IMR-90 (cell line): Measurements from ENCODE around the gene DUSP9. TPM values are rescaled to one million over a fixed set of nuclear protein-coding genes. Genes with fewer than 3 reads are reported as not detected.

Experiments used
- ATAC-seq: fragments of 200-7000 bp; cut with Tn5 transposase; 2 replicates; pipeline ENCODE4 v1.9.1; 2020; ENCODE audit warnings: low read depth, mild to moderate bottlenecking, moderate library complexity
- BruUV-seq: library from RNA; stranded (reverse); fragments of 400-500 nt; replicated peaks from 2 replicates; lab custom pipeline; 2021; lab: Mats Ljungman, UMichigan
- CTCF ChIA-PET: fragments of 300-600 bp; formaldehyde crosslinking; extraction: SDS; loops from one replicate; lab custom pipeline; 2021; ENCODE audit warnings: antibody characterized with exemption; lab: Yijun Ruan, JAX
- POLR2A ChIA-PET: fragments of 300-600 bp; sonication (Branson Sonifier 250); formaldehyde crosslinking; loops from one replicate; lab custom pipeline; 2022; ENCODE audit warnings: antibody characterized with exemption; ENCODE audit not compliant: unreplicated experiment; lab: Charles Lee
- DNase-seq: peaks from one replicate; pipeline ENCODE4 v3.0.0; 2013
- H2AFZ ChIP-seq: replicated peaks from 2 replicates; pipeline ENCODE3; 2013; ENCODE audit warnings: low read length, mild to moderate bottlenecking; ENCODE audit not compliant: poor library complexity
- H2AK5ac ChIP-seq: 2 replicates; pipeline ENCODE4 v1.6.1; 2013; ENCODE audit warnings: low read depth, low read length, inconsistent platforms
- H2AK9ac ChIP-seq: replicated peaks from 2 replicates; pipeline ENCODE3; 2013; ENCODE audit warnings: mild to moderate bottlenecking, low read depth, low read length, moderate library complexity; ENCODE audit not compliant: poor library complexity
- H2BK120ac ChIP-seq: 2 replicates; pipeline ENCODE4 v1.6.1; 2013; ENCODE audit warnings: low read depth, low read length, inconsistent platforms
- H2BK15ac ChIP-seq: 3 replicates; pipeline ENCODE4 v1.6.1; 2013; ENCODE audit warnings: low read depth, low read length, inconsistent platforms
- H2BK20ac ChIP-seq: 2 replicates; pipeline ENCODE4 v1.6.1; 2013; ENCODE audit warnings: low read depth, mild to moderate bottlenecking, inconsistent platforms, low read length, moderate library complexity
- H2BK5ac ChIP-seq: 2 replicates; pipeline ENCODE4 v1.6.1; 2013; ENCODE audit warnings: mild to moderate bottlenecking, low read depth, low read length, inconsistent platforms; ENCODE audit not compliant: poor library complexity, severe bottlenecking
- H3K14ac ChIP-seq: replicated peaks from 2 replicates; pipeline ENCODE4 v1.6.1; 2013; ENCODE audit warnings: low read depth, low read length, inconsistent platforms
- H3K18ac ChIP-seq: 2 replicates; pipeline ENCODE4 v1.6.1; 2013; ENCODE audit warnings: low read depth, low read length, control low read depth
- H3K23ac ChIP-seq: 2 replicates; pipeline ENCODE4 v1.6.1; 2013; ENCODE audit warnings: low read depth, low read length, inconsistent platforms
- H3K27ac ChIP-seq: 2 replicates; pipeline ENCODE4 v1.5.1; 2013; ENCODE audit warnings: mild to moderate bottlenecking, control low read depth, low read length; ENCODE audit not compliant: insufficient read depth
- H3K27me3 ChIP-seq: 2 replicates; pipeline ENCODE4 v1.6.1; 2013; ENCODE audit warnings: low read length; ENCODE audit not compliant: control insufficient read depth, insufficient read depth
- H3K36me3 ChIP-seq: 2 replicates; pipeline ENCODE4 v1.6.1; 2013; ENCODE audit warnings: low read length, mixed read lengths; ENCODE audit not compliant: control insufficient read depth, insufficient read depth
- H3K4ac ChIP-seq: 2 replicates; pipeline ENCODE4 v1.6.1; 2013; ENCODE audit warnings: low read depth, low read length, inconsistent platforms
- H3K4me1 ChIP-seq: 2 replicates; pipeline ENCODE4 v1.6.1; 2013; ENCODE audit warnings: low read length, mixed read lengths; ENCODE audit not compliant: control insufficient read depth, insufficient read depth
- H3K4me2 ChIP-seq: 2 replicates; pipeline ENCODE4 v1.6.1; 2013; ENCODE audit warnings: low read depth, mild to moderate bottlenecking, control low read depth, low read length, moderate library complexity
- H3K4me3 ChIP-seq: 2 replicates; pipeline ENCODE4 v1.5.1; 2013; ENCODE audit warnings: low read depth, mild to moderate bottlenecking, control low read depth, low read length, moderate library complexity; ENCODE audit not compliant: insufficient read depth
- H3K56ac ChIP-seq: 2 replicates; pipeline ENCODE4 v1.6.1; 2013; ENCODE audit warnings: low read length, inconsistent platforms; ENCODE audit not compliant: insufficient read depth; ENCODE audit errors: extremely low read depth
- H3K79me1 ChIP-seq, 2 experiments: 2 replicates each; pipeline ENCODE4 v1.6.1; 2013; ENCODE audit warnings: low read length in 2 of 2, inconsistent platforms in 1 of 2, low read depth in 1 of 2
- H3K9ac ChIP-seq: 2 replicates; pipeline ENCODE4 v1.6.1; 2013; ENCODE audit warnings: low read depth, low read length, control low read depth
- H3K9me1 ChIP-seq: 2 replicates; pipeline ENCODE4 v1.6.1; 2013; ENCODE audit warnings: low read length, inconsistent platforms; ENCODE audit not compliant: insufficient read depth
- H3K9me3 ChIP-seq: 2 replicates; pipeline ENCODE4 v1.6.1; 2013; ENCODE audit warnings: low read length; ENCODE audit not compliant: control insufficient read depth, insufficient read depth
- H4K20me1 ChIP-seq: 2 replicates; pipeline ENCODE4 v1.6.1; 2013; ENCODE audit warnings: low read length, inconsistent platforms; ENCODE audit not compliant: insufficient read depth
- H4K5ac ChIP-seq: 2 replicates; pipeline ENCODE4 v1.6.1; 2013; ENCODE audit warnings: mild to moderate bottlenecking, low read depth, low read length, control low read depth
- H4K8ac ChIP-seq, 2 experiments: 2 replicates each; pipeline ENCODE4 v1.6.1; 2013; ENCODE audit warnings: low read depth in 2 of 2, low read length in 2 of 2, control low read depth in 1 of 2, inconsistent platforms in 1 of 2
- H4K91ac ChIP-seq: 2 replicates; pipeline ENCODE4 v1.6.1; 2013; ENCODE audit warnings: low read depth, low read length, inconsistent platforms; ENCODE audit not compliant: insufficient read depth
- BHLHE40 ChIP-seq: fragments of 150-350 bp; IDR thresholded peaks from 2 replicates; pipeline ENCODE4 v1.6.1; 2016; ENCODE audit warnings: mild to moderate bottlenecking, low read depth, low read length
- CTCF ChIP-seq: conservative IDR thresholded peaks from 2 replicates; pipeline ENCODE4 v1.5.1; 2012; ENCODE audit warnings: mild to moderate bottlenecking, low read depth, low read length, improper control_type of control experiment
- MAFK ChIP-seq: IDR thresholded peaks from 2 replicates; pipeline ENCODE4 v1.6.1; 2012; ENCODE audit warnings: low read depth, low read length, improper control_type of control experiment
- WGBS, 2 experiments: methylation state at CpG; one replicate each; pipeline versions ENCODE4 v1.1.5 to v1.1.7; 2013; ENCODE audit warnings: missing lambda C conversion rate in 2 of 2; ENCODE audit not compliant: insufficient read length in 1 of 2; ENCODE audit errors: extremely low coverage in 2 of 2; 5-methylcytosine and 5-hydroxymethylcytosine counted together
- dilution Hi-C: fragments of 300-500 bp; cut with HindIII; formaldehyde crosslinking; loops from one replicate; pipeline ENCODE4 v1.14.3; 2018; ENCODE audit warnings: low sequenced_read_pairs; ENCODE audit not compliant: unreplicated experiment
- in situ Hi-C: fragments of 300-500 bp; cut with MboI; formaldehyde crosslinking; loops from 3 replicates; pipeline ENCODE4 v1.14.3; 2019; ENCODE audit warnings: low sequenced_read_pairs, inconsistent platforms, mixed read lengths
- intact Hi-C: fragments of 100-400 bp; cut with micrococcal nuclease; formaldehyde crosslinking; loops from 2 replicates; pipeline ENCODE4 v1.10.0; 2022
- polyA plus RNA-seq, 3 experiments: library from polyadenylated mRNA; depleted of rRNA; stranded (reverse); fragments of >200 nt; gene quantifications; 2 replicates each; pipeline ENCODE4 v1.2.3, GENCODE V29; 2012; ENCODE audit warnings: low replicate concordance in 1 of 3
- total RNA-seq: library from RNA; depleted of rRNA; stranded (reverse); fragments of >200 nt; gene quantifications from 2 replicates; pipeline ENCODE4 v1.2.3, GENCODE V29; 2012

The DUSP9 gene
- total and polyA plus RNA-seq, 2 of the 4 experiments (the other 2 are of a cell fraction), result under 0.01 to 0.09 TPM

GRCh38 chrX:153642655-153643430, 4.2 kb upstream of the DUSP9 start (continued):
- no peak for TF ChIP-seq BHLHE40

GRCh38 chrX:153643431-153644351, 3.3 kb upstream of the DUSP9 start:
- H2AK5ac ChIP-seq, result no peak overlapping the region
- H3K14ac ChIP-seq, result no peak overlapping the region
- no TSS peak for BruUV-seq
- H4K91ac ChIP-seq, result no peak overlapping the region
- H3K4me1 ChIP-seq, result no peaks in the 10 kb centered on the region
- no peak overlapping the region for H3K4me3 ChIP-seq
- H2BK20ac ChIP-seq, result no peak overlapping the region
- intact Hi-C loops (loop anchor here (1.0 kb wide), 1 partner anchor 33 kb away; no protein-coding TSS in a partner anchor), dilution Hi-C loops (no loop called here), in situ Hi-C loops (no loop called here)
- no peaks in the 10 kb centered on the region for H3K9me1 ChIP-seq
- TF ChIP-seq CTCF (peak; percentile 33), MAFK (no peak)
- 27% methylated on average over 17 of the region's 84 CpGs; no CpG with 5 or more reads in 1 of the 2 experiments for WGBS, 2 experiments
- H2BK120ac ChIP-seq, result no peak overlapping the region
- H2AK9ac ChIP-seq, result no peak overlapping the region
- ChIA-PET POLR2A (no interaction called here), CTCF (interaction anchor here (1.5 kb wide), 1 partner anchor 37 kb away, joined by 3 read pairs; no protein-coding TSS in a partner anchor)
- H3K4ac ChIP-seq, result no peak overlapping the region
- H2BK5ac ChIP-seq, result no peak overlapping the region
- no peak overlapping the region for H4K5ac ChIP-seq
- H3K18ac ChIP-seq, result no peak overlapping the region
- no peak for DNase-seq
- H3K9ac ChIP-seq, result no peak overlapping the region
- no peak overlapping the region for H2AFZ ChIP-seq
- H3K27ac ChIP-seq, result no peak overlapping the region
- H3K23ac ChIP-seq, result no peak overlapping the region
- no peaks in the 10 kb centered on the region for H4K20me1 ChIP-seq
- no peaks in the 10 kb centered on the region for H3K36me3 ChIP-seq
- H3K56ac ChIP-seq, result no peak overlapping the region
- H3K4me2 ChIP-seq, result peak overlapping the region; percentile 66; the same call in 1 of the 2 replicates
- H3K79me1 ChIP-seq, result no peaks in the 10 kb centered on the region
- no peak overlapping the region for H4K8ac ChIP-seq
- H3K9me3 ChIP-seq, result peaks cover 4% of the 10 kb centered on the region; the same call in 1 of the 2 replicates
- no peak overlapping the region for H2BK15ac ChIP-seq
- H3K27me3 ChIP-seq, result peaks cover 62% of the 10 kb centered on the region
- ATAC-seq, result peak; percentile 58
